Esophagus mucosa (tissue), 1 donor: Measurements from ENCODE around the gene IL9. TPM values are rescaled to one million over a fixed set of nuclear protein-coding genes. Genes with fewer than 3 reads are reported as not detected.

Experiments used
- total RNA-seq: library from RNA; stranded (reverse); gene quantifications from one replicate; pipeline ENCODE4 v1.2.4, GENCODE V29; 2023
- donor health status: DM: yes; HTN: yes; CAD: no.

IL9 gene
- total RNA-seq, 1 donor from 2014 or later = not detected

Other genes with a start within 250 kb of the IL9 start
- 0.32 TPM for gene SLC25A48, start 61.2 kb downstream of the IL9 start, total RNA-seq
- gene LECT2, start 59.1 kb upstream of the IL9 start, total RNA-seq = not detected
- gene TGFBI, start 133.1 kb upstream of the IL9 start, total RNA-seq = 13.4 TPM
- gene SMAD5, start 237.0 kb upstream of the IL9 start, total RNA-seq = 46.8 TPM